Measurements from ENCODE around the gene ZMYND11.
"Not testable (repeated sequence)": the region's sequence is repeated elsewhere in the genome, so short reads cannot be mapped to it uniquely, and the experiment has no call there.

Gene ZMYND11

GRCh38 chr10:251982-252582 is 116.8 kb downstream of the ZMYND11 start:
- no peak for DNase-seq

DNA sequence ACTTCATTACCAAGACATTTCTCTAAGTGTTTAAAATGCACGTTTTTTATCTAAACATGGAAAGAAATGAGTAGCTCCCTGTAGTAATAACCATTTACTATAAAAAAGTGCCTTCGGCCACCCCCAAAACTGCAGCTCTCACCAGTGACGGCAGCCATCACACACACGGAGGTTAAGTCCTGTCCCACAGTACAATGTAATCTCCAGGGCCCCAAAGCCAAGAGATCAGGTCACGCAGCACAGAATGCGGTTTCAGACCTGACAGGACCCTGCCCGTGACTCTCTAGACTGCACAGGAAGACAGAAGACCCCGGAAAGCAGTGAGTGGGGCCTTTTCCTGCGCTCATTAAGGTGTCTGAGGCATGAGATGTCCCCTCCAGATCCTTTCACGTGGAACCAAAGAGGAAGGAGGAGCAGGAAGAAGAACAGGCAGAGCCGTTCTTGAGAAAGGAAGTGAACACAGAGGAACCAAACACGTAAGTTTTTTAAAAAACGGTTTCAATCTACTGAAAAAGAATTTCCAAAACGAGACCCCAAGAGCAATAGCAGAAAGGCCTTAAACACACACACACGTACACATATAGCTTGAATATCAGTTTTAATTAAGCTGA is 125.7 kb downstream of the ZMYND11 start:
- DNase-seq, result no peak

DNA sequence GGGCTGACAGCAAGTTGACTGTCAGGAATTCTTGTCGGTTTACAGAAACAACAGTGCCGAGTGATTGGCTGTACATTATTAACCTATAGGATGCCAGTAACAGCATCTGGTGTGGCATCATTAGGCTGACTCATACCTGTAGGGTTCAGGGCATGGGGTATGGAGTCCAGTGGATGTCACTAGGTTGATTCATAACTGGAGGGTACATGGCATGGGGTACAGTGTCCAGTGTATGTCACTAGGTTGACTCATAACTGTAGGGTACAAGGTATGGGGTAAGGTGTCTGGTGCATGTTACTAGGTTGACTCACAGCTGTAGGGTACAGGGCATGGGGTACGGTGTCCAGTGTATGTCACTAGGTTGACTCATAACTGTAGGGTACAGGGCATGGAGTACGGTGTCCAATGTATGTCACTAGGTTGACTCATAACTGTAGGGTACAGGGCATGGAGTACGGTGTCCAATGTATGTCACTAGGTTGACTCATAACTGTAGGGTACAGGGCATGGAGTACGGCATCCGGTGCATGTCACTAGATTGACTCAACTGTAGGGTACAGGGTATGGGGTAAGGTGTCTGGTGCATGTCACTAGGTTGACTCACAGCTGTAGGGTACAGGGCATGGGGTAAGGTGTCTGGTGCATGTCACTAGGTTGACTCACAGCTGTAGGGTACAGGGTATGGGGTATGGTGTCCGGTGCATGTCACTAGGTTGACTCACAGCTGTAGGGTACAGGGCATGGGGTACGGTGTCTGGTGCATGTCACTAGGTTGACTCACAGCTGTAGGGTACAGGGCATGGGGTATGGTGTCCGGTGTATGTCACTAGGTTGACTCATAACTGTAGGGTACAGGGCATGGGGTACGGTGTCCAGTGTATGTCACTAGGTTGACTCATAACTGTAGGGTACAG is 129.2 kb downstream of the ZMYND11 start:
- DNase-seq, result peak; percentile 44

- DNase-seq, result peak; percentile 37
Observed at GRCh38 chr10:265074-265440, 129.8 kb downstream of the ZMYND11 start.

GRCh38 chr10:265816-266588 is 130.7 kb downstream of the ZMYND11 start:
- not testable (repeated sequence) for DNase-seq

DNA sequence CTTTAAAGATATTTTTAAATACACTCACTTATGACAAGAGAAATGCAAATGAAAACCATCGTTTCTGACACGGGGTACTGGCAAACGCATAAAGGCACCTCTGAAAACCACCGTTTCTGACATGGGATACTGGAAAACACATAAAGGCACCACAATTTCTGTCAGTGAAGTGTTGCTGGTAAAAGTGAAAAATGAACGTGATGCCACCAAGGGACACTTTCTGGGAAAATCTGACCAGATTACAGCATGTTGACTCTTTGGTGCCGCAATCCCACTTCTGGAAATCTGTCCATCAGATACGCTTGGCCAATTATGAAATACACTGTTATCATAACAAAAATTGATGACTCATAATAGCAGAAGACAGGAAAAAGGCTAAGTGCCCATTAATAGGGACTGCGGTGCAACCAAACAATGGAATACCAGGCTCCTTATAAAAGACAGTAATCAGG is 131.7 kb downstream of the ZMYND11 start:
- no peak for DNase-seq

- DNase-seq, result no peak
Observed at GRCh38 chr10:267705-268104, 132.4 kb downstream of the ZMYND11 start.

- no peak for DNase-seq
Observed at GRCh38 chr10:269440-270074, 134.3 kb downstream of the ZMYND11 start.

DNA sequence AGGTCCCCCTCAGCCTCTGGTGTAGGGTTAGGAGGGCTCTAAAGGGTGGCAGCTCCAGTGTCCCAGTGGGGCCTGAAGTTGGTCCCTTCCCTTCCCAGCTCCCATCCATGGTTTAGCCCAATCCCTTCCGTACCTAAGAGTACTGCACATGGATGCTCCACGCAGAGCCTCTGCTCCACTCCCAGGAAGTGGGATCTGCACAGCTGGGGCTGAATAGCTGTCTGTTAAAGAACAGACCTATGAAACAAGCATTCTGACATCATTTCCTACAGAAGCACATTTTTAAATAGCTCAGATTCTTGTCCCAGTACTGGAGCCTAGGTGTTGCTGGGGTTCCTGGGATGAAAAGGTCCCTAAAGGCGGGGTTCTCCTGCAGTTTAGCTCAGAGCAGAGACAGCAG is 135.9 kb downstream of the ZMYND11 start:
- no peak for DNase-seq

DNA sequence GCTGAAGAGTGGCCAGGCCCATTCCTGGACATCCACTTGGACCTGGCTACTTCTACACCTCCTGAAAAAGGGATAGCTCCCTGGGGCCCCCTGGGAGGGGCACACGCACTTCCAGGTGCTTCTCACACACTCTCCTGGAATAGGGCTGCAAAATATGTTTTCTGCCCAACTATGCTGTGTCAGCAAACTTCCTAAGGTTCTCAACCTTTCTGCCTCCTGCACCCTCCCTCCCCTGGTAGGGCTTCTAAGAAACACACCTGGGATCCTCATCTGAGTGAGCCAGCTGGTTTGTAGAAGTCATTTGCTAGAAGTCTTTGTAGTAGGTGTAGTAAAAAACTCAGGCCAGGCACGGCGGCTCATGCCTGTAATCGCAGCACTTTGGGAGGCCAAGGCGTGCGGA is 136.5 kb downstream of the ZMYND11 start:
- no peak for DNase-seq

DNA sequence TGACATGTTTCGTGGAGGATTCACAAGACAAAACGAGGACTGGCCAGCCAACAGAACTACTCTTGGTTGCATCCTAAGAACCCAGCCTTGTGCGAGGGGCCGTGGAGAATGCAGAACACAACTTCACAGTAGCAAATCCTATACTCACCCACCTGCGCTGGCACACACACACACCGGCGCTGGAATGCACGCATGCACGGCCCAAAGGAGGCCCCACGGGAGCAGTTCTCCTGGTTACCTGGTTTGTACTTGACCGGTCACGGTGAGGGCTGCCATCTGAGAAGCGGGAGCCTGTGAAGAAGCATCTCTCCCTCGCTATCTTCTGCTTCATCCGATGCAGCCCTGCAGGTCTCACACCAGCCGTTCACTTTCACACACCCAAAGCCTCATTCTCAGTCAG is 137.8 kb downstream of the ZMYND11 start:
- no peak for DNase-seq

- no peak for DNase-seq
Observed at GRCh38 chr10:274866-275265, 139.6 kb downstream of the ZMYND11 start.

DNA sequence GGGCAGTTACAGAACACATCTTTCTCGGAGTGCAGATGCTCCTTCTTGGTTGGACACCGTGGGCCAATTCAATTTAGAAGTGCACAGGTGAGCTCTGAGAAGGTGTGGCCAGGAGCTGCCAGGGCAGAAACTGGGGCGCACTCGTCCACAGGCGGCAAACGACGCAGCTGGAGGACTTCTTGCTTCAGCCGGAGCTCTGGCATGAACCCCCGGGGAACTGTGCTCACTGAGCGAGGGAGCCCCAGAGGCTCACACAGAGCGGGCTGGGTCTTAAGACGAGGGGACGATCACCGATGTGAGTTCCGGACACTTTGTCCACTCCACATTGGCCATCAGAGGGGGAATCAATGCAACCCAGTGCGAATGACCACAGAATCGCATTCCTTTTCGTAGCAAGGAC is 140.4 kb downstream of the ZMYND11 start:
- no peak for DNase-seq

GRCh38 chr10:277963-278362 is 142.7 kb downstream of the ZMYND11 start:
- no peak for DNase-seq

DNA sequence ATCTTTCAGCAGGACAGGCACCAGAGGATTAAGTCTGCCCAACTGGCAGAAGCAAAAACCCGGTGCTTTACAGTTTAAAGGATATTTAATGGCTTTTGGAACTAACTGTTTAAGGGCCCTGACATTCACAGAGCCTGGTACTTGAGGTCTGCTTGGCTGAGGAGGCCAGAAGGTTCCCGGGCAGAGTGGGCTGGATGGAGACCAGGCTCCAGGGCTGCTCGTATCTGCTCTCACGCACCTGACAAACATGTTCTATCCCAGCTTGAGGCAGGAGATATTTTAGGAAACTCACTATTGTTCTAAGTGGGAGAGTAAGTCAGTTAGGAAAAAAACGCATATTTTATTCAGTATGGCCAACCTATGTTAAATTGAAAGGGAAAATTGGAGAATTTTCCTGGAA is 143.5 kb downstream of the ZMYND11 start:
- DNase-seq, result no peak

DNA sequence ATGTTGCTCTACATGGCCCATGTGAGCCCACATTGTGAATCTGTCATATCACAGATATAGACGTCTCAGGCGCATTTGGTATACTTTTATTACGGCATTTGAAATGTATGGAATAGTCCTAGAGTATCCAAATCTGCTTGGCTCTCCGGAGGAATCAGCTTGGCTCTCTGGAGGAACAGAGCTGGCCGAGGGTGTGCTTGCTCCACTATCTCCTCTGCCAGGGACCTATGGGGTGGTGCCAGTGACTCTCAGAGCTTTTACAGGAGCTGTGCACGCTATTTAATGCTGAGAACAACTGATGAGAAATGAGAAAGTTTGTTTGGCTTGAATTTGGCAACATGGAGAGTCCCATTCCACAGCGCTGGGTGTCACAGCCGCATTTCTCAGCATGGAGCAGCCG is 144.0 kb downstream of the ZMYND11 start:
- DNase-seq, result no peak

DNA sequence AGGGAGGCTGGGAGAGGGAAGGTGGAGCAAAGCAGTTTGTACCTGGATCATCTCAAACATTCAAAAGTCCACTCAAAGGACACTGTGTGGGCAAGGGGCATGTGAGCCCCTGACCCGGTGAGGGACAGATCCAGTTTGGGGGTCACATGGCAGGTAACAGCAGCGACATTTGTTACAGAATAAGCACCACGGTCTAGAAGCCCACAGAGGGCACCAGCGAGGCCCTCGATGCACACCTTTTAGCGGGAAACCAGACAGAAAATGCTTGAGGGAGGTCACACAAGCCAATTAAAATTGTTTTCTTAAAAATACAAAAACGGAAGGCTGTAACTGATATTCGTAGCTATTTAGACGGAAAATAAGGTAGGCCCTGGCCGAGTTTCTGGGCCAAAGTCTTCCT is 144.4 kb downstream of the ZMYND11 start:
- no peak for DNase-seq

DNA sequence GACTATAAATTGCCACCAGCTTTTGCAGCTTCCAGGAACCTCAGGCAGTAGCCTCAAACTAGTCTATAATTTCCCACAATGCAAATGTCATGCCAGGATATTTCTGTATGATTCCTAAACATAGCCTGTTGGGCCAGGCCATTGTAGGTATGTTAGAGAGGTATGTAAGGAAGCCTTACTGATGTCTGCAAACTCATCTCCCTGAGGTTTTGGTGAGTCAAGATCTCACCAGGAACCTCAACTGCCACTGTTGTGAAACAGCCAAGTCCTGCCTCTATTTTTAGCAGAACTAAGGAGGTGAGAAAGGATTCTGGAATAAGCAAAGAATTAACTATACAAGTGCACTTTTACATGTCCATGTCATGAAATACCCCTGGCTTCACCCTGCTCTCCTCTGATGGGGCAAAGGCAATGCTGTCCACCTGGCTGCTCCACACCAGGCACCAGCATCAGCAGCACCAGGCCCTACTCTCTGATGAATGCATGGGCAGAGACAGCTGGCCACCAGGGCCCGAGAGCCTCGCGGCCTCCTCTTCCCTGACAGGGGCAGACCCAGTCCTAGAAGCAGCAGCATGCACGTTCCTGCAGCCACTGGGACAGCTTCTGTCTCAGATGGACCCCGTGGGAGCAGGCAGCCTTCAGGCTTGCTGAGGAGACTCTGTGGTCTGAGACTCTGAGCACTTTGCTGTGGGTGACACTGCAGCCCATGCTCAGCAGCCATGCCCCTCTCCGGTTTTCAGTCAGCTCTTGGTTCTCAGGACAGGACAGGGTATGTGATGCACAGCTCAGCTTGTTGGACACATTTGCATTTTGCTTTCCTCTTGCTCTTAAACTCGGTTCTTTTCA is 147.3 kb downstream of the ZMYND11 start:
- peak; percentile 38 for DNase-seq

- DNase-seq, result no peak
Observed at GRCh38 chr10:283140-283479, 147.9 kb downstream of the ZMYND11 start.

- DNase-seq, result peak; percentile 79
Observed at GRCh38 chr10:283916-284356, 148.7 kb downstream of the ZMYND11 start.

- DNase-seq, result no peak
Observed at GRCh38 chr10:285216-285615, 150.0 kb downstream of the ZMYND11 start.
